ENCODE data around the gene STK32C.

STK32C gene

DNA sequence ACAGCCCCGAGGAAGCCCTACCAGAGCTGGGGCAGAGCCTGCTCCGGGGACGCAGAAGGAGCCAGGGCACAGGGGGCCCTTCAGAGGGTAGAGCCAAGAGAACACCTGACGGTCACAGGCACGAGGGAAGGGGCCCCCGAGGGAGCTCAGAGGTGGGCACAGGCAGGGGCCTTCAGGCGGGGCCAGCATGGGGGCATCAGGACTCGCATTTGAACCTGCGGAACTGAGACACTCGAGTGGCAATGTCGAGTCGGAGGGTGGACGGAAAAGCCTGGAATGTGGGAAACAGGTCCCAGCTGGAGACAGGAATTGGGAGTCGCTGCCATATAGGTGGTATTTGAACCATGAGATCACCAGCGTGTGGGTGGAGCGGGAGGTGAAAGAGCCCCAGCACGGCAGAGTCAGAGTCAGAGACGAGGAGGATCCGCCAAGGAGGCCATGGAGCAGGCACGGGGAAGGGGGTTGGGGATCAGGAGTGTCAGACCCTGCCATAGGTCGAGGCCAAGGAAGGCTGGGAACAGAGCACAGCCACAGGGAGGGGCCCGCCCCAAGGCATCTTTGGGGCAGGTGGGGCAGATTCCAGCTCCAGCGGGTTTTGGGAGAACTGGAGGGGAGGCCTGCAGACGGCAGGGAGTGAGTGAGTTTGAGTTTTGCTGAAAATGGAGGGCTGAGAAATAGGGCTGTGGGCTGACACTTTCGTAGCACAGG is 13.8 kb downstream of the STK32C start:
- TF ChIP-seq LEF1 (IDR thresholded peaks at IDR 0.05; ENCODE audit: borderline replicate concordance) (no peak), ELF4 (IDR thresholded peaks at IDR 0.05) (no peak), FOXM1 (IDR thresholded peaks at IDR 0.05; ENCODE audit: borderline replicate concordance) (no peak), ZNF384 (IDR thresholded peaks at IDR 0.05) (no peak), SUZ12 (IDR thresholded peaks at IDR 0.05) (no peak), NFRKB (IDR thresholded peaks at IDR 0.05) (no peak), FOXK2 (IDR thresholded peaks at IDR 0.05) (no peak)
- TF ChIP-seq, protein P1, sequence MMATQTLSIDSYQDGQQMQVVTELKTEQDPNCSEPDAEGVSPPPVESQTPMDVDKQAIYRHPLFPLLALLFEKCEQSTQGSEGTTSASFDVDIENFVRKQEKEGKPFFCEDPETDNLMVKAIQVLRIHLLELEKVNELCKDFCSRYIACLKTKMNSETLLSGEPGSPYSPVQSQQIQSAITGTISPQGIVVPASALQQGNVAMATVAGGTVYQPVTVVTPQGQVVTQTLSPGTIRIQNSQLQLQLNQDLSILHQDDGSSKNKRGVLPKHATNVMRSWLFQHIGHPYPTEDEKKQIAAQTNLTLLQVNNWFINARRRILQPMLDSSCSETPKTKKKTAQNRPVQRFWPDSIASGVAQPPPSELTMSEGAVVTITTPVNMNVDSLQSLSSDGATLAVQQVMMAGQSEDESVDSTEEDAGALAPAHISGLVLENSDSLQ (IDR thresholded peaks at IDR 0.05): no peak
- CTCF ChIA-PET: interaction anchor here (0.9 kb wide), 1 partner anchor 9 kb away, joined by 4 read pairs; no protein-coding TSS in a partner anchor
- POLR2A ChIA-PET: no interaction called here
- no peak for DNase-seq (ENCODE audit: extremely low spot score)

DNA sequence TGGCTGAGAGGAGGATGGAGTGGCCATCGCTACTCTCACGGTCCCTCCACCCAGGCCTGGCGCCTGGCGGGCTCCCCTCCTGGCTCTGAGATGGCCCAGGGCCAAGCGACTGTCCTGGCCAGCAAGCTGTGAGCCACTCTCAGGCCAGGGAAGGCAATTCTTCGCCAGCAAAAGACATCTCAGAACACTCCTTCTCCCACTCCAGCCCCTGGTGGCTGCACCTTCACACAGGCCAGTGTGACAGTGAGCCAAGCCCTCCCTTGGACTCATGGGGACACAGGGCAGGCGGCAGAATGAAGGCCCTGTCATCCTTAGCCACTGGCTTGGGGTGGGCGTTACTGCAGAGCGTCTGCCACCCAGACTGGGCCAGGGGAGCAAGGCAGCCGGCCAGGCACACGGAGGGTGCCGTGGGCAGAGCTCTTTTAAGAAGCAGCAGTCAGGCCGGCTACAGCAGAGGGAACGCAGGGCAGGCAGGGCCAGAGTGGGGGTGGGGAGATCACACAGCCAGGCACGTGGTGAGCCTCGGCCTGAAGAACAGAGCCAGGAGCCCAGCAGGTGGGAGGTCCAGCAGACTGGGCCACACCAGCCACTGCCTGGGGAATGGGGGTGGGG is 14.4 kb downstream of the STK32C start:
- DNase-seq (ENCODE audit: extremely low spot score): no peak
- POLR2A ChIA-PET: no interaction called here
- CTCF ChIA-PET: interaction anchor here (0.9 kb wide), 1 partner anchor 10 kb away, joined by 4 read pairs; no protein-coding TSS in a partner anchor
- TF ChIP-seq NFRKB (IDR thresholded peaks at IDR 0.05): no peak
- no peak for TF ChIP-seq ELF4 (IDR thresholded peaks at IDR 0.05)
- no peak for TF ChIP-seq L3MBTL2 (conservative IDR thresholded peaks at IDR 0.05)
- TF ChIP-seq CTBP1 (IDR thresholded peaks at IDR 0.05; ENCODE audit: borderline replicate concordance): no peak
- TF ChIP-seq SUZ12 (IDR thresholded peaks at IDR 0.05): no peak
- TF ChIP-seq ARNT (IDR thresholded peaks at IDR 0.05): no peak
- TF ChIP-seq ZNF384 (IDR thresholded peaks at IDR 0.05): no peak

DNA sequence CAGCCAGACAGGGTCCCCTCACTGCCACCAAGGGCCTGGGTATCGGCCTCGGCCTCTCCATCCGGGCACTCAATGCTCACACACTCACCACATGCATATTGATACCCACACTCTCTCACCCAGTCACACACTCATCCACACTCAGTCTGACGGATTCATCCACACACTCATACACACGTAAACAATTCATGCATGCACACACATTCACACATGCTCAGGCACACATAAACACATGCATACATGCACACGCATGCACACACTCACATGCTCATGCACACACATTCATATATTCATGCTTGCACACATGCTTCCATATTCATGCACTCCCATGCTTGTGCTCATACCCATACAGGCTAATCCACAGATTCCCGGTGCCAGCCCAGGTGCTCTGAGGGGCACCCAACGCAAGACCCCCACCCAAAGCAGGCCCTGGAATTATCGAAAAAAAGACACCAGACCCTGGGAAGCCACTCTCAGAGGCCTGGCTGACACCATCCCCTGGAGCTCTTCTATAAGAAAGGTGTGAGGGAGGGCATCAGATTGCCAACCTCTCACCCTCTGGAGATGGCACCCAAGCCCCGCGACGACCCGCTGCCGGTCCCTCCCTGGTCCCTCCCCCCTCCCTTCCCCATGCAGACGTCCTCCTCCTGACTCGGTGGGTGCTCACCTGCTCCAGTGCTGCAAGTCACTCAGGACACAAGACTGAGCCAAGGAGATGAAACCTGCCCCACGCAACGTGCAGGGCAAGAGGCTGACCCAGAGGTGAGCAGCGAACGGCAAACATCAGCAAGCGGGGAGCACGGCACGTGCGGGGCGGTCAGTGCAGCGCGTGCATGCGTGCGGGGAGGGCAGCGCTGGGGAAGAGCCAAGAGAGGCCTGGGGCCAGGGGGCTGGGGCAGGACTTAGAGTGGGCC is 15.2 kb downstream of the STK32C start:
- no peak for DNase-seq (ENCODE audit: extremely low spot score)
- ChIA-PET CTCF (no interaction called here), POLR2A (no interaction called here)
- TF ChIP-seq SP1 (IDR thresholded peaks at IDR 0.05): no peak
- no peak for TF ChIP-seq ELF4 (IDR thresholded peaks at IDR 0.05)
- no peak for TF ChIP-seq HDGF (IDR thresholded peaks at IDR 0.05; ENCODE audit: borderline replicate concordance)
- TF ChIP-seq NFRKB (IDR thresholded peaks at IDR 0.05): no peak
- no peak for TF ChIP-seq ARNT (IDR thresholded peaks at IDR 0.05)
- TF ChIP-seq FOXM1 (IDR thresholded peaks at IDR 0.05; ENCODE audit: borderline replicate concordance): no peak
- TF ChIP-seq SUZ12 (IDR thresholded peaks at IDR 0.05): no peak
- TF ChIP-seq CTBP1 (IDR thresholded peaks at IDR 0.05; ENCODE audit: borderline replicate concordance): no peak

DNA sequence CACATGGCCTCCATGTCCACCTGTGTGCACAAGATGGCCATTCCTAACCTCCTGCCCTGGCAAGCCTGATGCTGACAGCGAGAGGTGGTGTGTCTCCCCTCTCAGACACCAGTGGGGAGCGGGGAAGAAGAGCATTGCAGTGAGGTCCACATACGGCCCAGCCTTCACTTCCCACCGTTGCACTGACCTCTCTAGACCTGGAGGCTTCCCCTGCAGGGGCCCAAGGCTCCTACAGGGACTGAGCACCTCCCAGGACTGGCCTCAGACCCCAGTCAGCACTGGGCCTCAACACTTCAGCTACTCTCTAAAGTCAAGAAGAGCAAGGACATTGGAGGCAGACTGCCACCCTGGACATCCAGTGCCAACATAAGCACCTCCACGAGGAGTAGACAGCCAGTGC is 15.9 kb downstream of the STK32C start:
- CTCF ChIA-PET: no interaction called here
- POLR2A ChIA-PET: no interaction called here
- no peak for DNase-seq (ENCODE audit: extremely low spot score)
- TF ChIP-seq NFRKB (IDR thresholded peaks at IDR 0.05) (no peak), FOXM1 (IDR thresholded peaks at IDR 0.05; ENCODE audit: borderline replicate concordance) (no peak), SUZ12 (IDR thresholded peaks at IDR 0.05) (no peak), ZNF384 (IDR thresholded peaks at IDR 0.05) (no peak), BHLHE40 (IDR thresholded peaks at IDR 0.05; ENCODE audit: borderline replicate concordance) (no peak), L3MBTL2 (conservative IDR thresholded peaks at IDR 0.05) (no peak), HDGF (IDR thresholded peaks at IDR 0.05; ENCODE audit: borderline replicate concordance) (no peak), ELF4 (IDR thresholded peaks at IDR 0.05) (no peak), FOXA1 (IDR thresholded peaks at IDR 0.05) (no peak), LEF1 (IDR thresholded peaks at IDR 0.05; ENCODE audit: borderline replicate concordance) (no peak), FOXK2 (IDR thresholded peaks at IDR 0.05) (no peak), CTBP1 (IDR thresholded peaks at IDR 0.05; ENCODE audit: borderline replicate concordance) (no peak), TARDBP (IDR thresholded peaks at IDR 0.05) (no peak), ARNT (IDR thresholded peaks at IDR 0.05) (no peak), SP1 (IDR thresholded peaks at IDR 0.05) (no peak)
- TF ChIP-seq, protein P1 (IDR thresholded peaks at IDR 0.05): no peak

DNA sequence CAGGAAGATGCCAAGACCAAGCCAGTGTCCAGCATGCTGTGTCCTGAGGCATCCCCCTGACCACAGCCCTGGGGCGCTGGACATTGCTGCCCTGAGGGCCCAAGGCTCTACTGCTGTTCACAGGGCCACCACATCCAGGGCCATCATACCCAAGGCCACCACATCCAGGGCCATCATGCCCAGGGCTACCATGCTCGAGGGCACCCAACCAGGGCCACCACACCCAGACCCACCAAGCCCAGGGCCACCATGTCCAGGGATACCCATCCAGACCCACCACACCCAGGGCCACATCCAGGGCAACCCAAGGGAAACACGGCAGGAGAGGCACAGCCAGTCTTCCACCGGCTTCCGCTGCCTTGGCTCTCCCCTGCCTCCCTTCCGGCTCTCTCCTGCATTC is 17.1 kb downstream of the STK32C start:
- no peak for DNase-seq (ENCODE audit: extremely low spot score)
- ChIA-PET POLR2A (no interaction called here), CTCF (no interaction called here)
- TF ChIP-seq BHLHE40 (IDR thresholded peaks at IDR 0.05; ENCODE audit: borderline replicate concordance) (no peak), L3MBTL2 (conservative IDR thresholded peaks at IDR 0.05) (no peak), FOXK2 (IDR thresholded peaks at IDR 0.05) (no peak), SP1 (IDR thresholded peaks at IDR 0.05) (no peak), ELF4 (IDR thresholded peaks at IDR 0.05) (no peak), ARNT (IDR thresholded peaks at IDR 0.05) (no peak), HDGF (IDR thresholded peaks at IDR 0.05; ENCODE audit: borderline replicate concordance) (no peak), ZNF384 (IDR thresholded peaks at IDR 0.05) (no peak), FOXM1 (IDR thresholded peaks at IDR 0.05; ENCODE audit: borderline replicate concordance) (no peak), CTBP1 (IDR thresholded peaks at IDR 0.05; ENCODE audit: borderline replicate concordance) (no peak), TARDBP (IDR thresholded peaks at IDR 0.05) (no peak)
- TF ChIP-seq, protein P1 (IDR thresholded peaks at IDR 0.05): no peak

All from HEK293T (cell line).